ENCODE data around the gene IFT122.

- no peak for TF ChIP-seq CTCF (IDR thresholded peaks at IDR 0.05; ENCODE audit: extremely low read depth in 1 of 2, insufficient read depth in 1 of 2, low read depth in 1 of 2, low read length in 2 of 2)
- no peak for TF ChIP-seq EZH2 (IDR thresholded peaks at IDR 0.05; ENCODE audit: borderline replicate concordance, low read depth, low read length, severe bottlenecking)
- no peak for TF ChIP-seq MYC (IDR thresholded peaks at IDR 0.05; ENCODE audit: low read depth, low read length)
- TF ChIP-seq POLR2A (IDR thresholded peaks at IDR 0.05; ENCODE audit: low read depth, low read length) = no peak
These were observed 6.5 kb upstream of the IFT122 start for GRCh38 chr3:129433565-129433964.

Data from endothelial cell of umbilical vein (primary cell).